GM18517 (cell line): ENCODE data around the gene MATCAP1.

Source experiments
- ATAC-seq: cut with Tn5 transposase; IDR thresholded peaks from one replicate; pipeline ENCODE4 v1.9.1; 2021; ENCODE audit warnings: mild to moderate bottlenecking, moderate library complexity; ENCODE audit not compliant: unreplicated experiment

The MATCAP1 gene

GRCh38 chr16:67183627-67184452, at the start of gene MATCAP1:
TSS of gene MATCAP1 (minus strand) at chr16:67183963. CDS start at chr16:67180610, 3,353 bp downstream.
- ATAC-seq, result peak; percentile 92

GRCh38 chr16:67230809-67231660, 47.3 kb upstream of the MATCAP1 start:
- no peak for ATAC-seq

GRCh38 chr16:67229906-67230808, 46.4 kb upstream of the MATCAP1 start:
- ATAC-seq, result no peak

GRCh38 chr16:67228905-67229304, 45.1 kb upstream of the MATCAP1 start:
- ATAC-seq, result no peak

- no peak for ATAC-seq
These were observed 44.4 kb upstream of the MATCAP1 start for GRCh38 chr16:67228034-67228785.

GRCh38 chr16:67227567-67227921, 43.8 kb upstream of the MATCAP1 start:
- ATAC-seq, result no peak

- peak; percentile 83 for ATAC-seq
These were observed 43.2 kb upstream of the MATCAP1 start, which contains the start of gene TMEM208 for GRCh38 chr16:67226804-67227566. TSS of gene TMEM208 (plus strand) at chr16:67227130. CDS start at chr16:67227219, 89 bp downstream.

GRCh38 chr16:67226295-67226803, 42.6 kb upstream of the MATCAP1 start:
- ATAC-seq, result peak; percentile 21

- no peak for ATAC-seq
These were observed 40.2 kb upstream of the MATCAP1 start for GRCh38 chr16:67223992-67224391.

GRCh38 chr16:67216612-67217490, 33.1 kb upstream of the MATCAP1 start:
- no peak for ATAC-seq

- no peak for ATAC-seq
These were observed 31.9 kb upstream of the MATCAP1 start for GRCh38 chr16:67215706-67216105.

- no peak for ATAC-seq
These were observed 29.6 kb upstream of the MATCAP1 start for GRCh38 chr16:67213197-67214019.

GRCh38 chr16:67212766-67213165, 29.0 kb upstream of the MATCAP1 start:
- no peak for ATAC-seq

- no peak for ATAC-seq
These were observed 27.9 kb upstream of the MATCAP1 start for GRCh38 chr16:67211674-67212073.

GRCh38 chr16:67210069-67210937, 26.5 kb upstream of the MATCAP1 start:
- ATAC-seq, result no peak

GRCh38 chr16:67209565-67209964, 25.8 kb upstream of the MATCAP1 start:
- ATAC-seq, result no peak
